Peyer's patch (tissue), 4 donors: ENCODE measurements around the gene CACNA1B.

ENCODE experiments used
- POLR2A ChIP-seq, 2 donors: fragments of 450-650 bp; IDR thresholded peaks; one replicate each; pipeline ENCODE4 v1.5.1; 2017; ENCODE audit warnings: antibody characterized with exemption in 2 of 2, mild to moderate bottlenecking in 2 of 2, moderate library complexity in 2 of 2
- TF ChIP-seq, protein P1 (sequence below), 6 experiments: fragments of 450-650 bp in 4 of 6; fragments of 200-600 bp in 2 of 6; sonication (generic) in 1 of 6; IDR thresholded peaks; one replicate each; pipeline ENCODE4 v1.5.1; 2017 to 2019; ENCODE audit warnings: antibody characterized with exemption in 6 of 6, mild to moderate bottlenecking in 3 of 6, moderate library complexity in 1 of 6

DNA sequence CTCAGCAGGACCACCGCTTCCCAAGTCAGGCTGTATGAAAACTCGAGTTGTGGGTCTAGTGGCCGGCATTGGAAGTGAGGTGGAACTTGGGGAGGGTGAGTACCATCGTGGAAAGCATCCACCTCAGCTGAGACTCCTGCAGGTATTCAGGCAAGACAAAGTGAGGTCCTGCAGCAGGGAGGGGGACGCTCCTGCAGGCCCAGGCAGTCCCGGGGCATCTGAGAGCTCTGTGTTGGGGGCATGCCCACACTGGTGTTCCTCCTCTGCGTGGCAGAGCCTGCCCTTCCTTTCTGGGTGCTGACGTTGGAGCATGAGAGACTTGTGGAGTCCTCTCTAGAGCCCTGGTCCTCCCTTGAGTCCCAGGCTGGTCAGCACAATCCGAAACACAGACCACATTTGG is 187.7 kb downstream of the CACNA1B start:
- no peak for TF ChIP-seq POLR2A (IDR thresholded peaks at IDR 0.05)
- TF ChIP-seq, protein P1, sequence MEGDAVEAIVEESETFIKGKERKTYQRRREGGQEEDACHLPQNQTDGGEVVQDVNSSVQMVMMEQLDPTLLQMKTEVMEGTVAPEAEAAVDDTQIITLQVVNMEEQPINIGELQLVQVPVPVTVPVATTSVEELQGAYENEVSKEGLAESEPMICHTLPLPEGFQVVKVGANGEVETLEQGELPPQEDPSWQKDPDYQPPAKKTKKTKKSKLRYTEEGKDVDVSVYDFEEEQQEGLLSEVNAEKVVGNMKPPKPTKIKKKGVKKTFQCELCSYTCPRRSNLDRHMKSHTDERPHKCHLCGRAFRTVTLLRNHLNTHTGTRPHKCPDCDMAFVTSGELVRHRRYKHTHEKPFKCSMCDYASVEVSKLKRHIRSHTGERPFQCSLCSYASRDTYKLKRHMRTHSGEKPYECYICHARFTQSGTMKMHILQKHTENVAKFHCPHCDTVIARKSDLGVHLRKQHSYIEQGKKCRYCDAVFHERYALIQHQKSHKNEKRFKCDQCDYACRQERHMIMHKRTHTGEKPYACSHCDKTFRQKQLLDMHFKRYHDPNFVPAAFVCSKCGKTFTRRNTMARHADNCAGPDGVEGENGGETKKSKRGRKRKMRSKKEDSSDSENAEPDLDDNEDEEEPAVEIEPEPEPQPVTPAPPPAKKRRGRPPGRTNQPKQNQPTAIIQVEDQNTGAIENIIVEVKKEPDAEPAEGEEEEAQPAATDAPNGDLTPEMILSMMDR (IDR thresholded peaks at IDR 0.05), result no peak
